Endothelial cell of hepatic sinusoid (primary cell): ENCODE measurements around the gene DECR2.
"Not testable (repeated sequence)": the region's sequence is repeated elsewhere in the genome, so short reads cannot be mapped to it uniquely, and the experiment has no call there.

Source experiments
- in situ Hi-C: cut with HindIII; loops from 2 replicates; pipeline ENCODE4 v1.10.0; 2017; ENCODE audit warnings: low sequenced_read_pairs

Gene DECR2

GRCh38 chr16:378821-379182, 22.9 kb upstream of the DECR2 start:
- in situ Hi-C loops: no loop called here

DNA sequence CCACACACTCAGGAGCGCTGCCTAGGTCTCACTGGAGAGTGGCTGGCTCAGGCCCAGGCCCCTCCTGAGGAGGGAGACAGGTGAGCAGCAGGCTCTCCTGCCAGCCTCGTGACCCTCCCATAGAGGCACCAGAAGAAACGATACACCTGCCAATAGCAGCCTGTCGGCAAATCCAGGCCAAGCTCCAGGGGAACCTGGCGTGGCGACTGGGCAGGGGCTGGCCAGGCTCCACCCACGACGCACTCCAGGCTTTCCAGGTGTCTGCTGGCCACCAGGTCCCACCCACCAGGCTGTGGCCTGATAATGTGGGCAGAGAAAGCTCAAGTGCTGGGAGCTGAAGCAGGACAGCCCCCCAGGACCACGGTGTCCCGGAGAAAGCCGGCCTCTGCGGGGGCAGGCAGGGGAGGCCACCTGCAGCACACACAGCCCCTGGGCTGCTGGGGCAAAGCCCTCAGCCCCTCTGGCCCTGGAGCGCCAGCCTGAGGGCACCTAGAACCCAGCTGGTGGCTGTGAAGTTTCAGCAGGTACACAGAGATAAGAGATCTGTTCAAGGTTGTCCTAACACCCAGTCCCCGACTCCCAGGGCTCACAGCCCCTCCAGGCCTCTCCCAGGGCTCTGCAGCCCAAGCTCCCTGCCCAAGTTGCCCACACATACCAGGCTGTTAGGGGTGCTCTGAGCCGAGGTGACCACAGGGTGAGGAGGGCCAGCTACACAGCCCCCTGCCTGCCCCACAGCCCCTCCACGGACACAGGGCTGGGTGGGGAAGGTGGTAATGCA, 22.3 kb upstream of the DECR2 start:
- in situ Hi-C loops: no loop called here

DNA sequence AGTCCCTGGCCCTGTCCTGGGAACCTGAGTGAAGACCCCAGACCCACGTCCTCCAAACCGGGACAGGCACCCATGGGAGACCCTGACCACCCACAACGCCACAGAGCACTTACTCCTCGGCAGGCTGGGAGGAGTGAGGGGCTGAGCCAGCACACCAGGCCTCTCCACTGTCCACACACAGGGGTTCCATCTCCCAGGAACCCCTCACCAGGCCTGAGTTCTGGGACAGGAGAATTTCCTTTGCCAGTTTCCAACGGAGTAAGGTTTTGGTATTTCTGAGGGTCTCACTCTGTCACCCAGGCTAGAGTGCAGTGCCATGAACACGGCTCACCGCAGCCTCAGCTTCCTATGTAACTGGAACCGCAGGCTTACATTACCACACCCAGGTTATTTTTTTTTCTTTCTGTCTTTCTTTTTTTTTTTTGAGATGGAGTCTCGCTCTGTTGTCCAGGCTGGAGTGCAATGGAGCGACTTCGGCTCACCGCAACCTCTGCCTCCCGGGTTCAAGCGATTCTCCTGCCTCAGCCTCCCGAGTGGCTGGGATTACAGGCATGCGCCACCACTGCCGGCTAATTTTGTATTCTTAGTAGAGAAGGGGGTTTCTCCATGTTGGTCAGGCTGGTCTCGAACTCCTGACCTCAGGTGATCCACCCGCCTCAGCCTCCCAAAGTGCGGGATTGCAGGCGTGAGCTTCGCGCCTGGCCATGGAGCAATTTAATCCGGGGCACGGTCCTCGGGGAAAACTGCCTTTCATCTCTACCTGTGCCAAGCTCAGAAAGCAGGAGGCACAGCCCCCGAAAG, 21.5 kb upstream of the DECR2 start:
- in situ Hi-C loops: no loop called here

- in situ Hi-C loops: no loop called here
Observed at GRCh38 chr16:380762-381011, 21.0 kb upstream of the DECR2 start.

DNA sequence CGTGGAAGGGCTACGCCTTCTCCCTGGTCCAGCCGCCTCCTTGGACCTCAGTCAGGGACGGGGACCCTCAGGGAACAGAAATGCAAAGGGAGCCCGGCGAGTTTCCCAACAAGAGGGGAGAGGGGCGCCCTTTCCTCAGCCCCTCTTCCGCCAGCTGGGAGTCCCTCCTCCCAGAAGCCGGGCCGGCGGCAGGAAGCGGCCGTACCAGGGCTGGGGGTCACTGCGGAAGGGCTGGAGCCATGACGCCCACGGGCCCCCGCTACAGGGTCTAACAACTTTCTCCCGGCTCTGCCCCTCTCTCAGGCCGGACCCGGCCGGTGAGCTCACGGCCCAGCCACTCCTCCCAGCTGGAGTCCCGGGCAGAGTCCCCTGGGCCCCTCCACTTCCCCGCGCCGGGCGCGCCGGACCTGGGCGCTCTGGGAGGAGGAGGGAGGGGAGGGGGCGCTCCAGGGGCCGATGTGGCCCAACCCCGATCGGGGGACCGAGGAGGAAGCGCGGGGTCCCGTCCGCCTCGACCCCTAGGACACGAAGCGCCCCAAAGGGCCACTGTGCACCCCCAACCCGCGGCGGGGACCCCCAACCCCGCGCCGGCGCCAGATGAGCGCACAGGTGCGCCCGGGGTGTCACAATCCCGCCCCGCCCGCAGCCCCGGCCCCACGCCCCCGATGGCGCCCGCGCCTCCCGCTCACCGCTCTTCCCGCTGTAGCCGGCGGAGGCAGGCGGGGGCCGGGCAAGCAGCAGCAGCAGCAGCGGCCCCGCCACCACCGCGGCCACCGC, 20.5 kb upstream of the DECR2 start:
- in situ Hi-C loops: no loop called here

- in situ Hi-C loops: no loop called here
Observed at GRCh38 chr16:381789-382717, 19.6 kb upstream of the DECR2 start, which contains the start of gene PGAP6. Gene PGAP6, minus strand, starts transcription at chr16:381978. Its CDS starts 157 bp downstream, at chr16:381821.

DNA sequence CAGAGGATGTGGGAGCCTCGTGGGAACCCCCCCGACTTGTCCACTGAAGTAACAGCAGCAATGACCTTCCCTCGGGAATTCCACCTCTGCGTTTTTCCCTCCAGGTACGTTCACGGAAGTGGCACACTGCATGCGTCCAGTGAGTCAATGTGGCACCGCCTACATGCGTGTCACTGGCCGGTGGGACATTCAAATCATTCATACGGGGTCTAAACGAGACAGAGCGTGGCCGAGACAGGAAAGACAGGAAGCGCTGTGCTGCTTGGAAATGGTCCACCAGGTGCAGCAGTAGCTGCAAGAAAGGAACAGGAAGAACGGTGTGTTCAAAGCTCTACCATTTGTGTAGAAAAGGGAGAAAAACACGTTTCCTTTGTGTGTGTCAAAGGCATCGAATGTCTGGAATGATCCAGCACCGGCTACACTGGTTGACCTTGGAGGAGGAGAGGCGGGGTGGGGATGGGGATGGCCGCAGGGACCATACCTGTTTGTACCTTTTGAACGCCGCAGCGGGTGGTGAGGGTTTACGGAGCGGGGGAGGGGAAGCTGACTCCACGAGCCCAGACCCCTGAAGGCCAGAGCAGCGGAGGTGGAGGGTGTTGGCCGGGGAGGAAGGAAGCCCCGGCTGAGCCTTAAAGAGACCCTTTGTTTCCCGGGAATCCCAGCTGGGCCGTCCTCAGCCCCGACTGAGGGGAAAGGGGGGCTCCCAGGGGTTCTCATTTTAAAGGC, 18.2 kb upstream of the DECR2 start:
- in situ Hi-C loops: no loop called here

GRCh38 chr16:386641-387156, 15.0 kb upstream of the DECR2 start:
- in situ Hi-C loops: no loop called here

GRCh38 chr16:387761-388666, 13.7 kb upstream of the DECR2 start:
- in situ Hi-C loops: not testable (repeated sequence)

DNA sequence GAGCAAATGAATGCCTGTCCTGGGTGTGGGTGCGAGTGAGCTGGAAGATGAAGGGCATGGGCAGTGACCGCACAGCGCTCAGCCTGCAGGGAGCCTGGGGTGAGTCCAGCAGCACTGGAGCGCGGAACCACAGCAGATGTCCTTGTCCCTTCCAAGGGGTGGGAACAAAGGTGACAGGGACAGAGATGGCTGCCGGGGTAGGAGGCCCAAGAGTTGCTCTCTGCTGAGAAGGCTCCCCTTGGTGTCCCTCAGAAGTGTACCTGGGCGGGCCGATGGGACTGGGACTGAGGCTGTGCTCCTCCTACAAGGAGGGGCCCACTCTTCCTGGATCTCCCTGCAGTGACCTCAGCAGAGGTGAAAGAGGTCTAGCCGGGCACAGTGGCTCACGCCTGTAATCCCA, 12.3 kb upstream of the DECR2 start:
- in situ Hi-C loops: no loop called here

- in situ Hi-C loops: no loop called here
Observed at GRCh38 chr16:391885-392335, 9.8 kb upstream of the DECR2 start.

DNA sequence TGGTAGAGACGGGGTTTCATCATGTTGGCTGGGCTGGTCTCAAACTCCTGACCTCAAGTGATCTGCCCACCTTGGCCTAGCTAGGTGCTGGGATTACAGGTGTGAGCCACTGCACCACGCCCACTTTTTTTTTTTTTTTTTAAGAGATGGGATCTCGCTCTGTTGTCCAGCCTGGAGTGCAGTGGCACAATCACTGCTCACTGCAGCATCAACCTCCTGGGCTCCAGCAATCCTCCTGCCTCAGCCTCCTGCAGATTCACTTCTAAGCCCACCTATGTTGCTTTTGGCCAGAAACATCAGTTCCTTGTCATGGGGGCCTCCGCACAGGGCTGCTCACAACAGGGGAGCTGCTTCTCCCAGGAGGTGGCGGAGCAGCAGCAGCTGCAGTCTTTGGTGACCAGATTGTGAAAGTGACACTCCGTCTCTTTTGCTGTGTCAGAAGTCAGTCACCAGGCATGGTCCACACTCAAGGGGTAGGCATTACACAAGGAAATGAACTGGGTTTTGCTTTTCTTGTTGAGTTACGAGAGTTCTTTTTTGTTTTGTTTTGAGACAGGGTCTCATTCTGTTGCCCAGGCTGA, 9.1 kb upstream of the DECR2 start:
- in situ Hi-C loops: no loop called here

DNA sequence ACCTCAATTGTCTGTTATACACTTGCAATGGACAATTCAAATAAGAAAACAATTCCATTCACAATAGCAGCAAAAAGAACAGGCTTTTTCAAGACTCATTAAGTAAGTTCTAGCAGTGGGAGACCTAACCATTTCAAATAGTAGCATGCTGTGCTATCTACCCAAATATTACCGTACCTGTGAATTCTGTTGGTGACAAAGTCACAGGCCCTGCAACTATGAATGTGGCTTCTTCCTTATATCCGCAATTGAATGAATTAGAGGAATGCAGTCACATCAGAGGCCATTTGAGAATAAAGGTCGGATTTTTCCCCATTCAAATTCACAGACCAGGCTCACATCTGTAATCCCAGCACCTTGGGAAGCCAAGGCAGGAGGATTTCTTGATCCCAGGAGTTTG, 5.5 kb upstream of the DECR2 start:
- in situ Hi-C loops: no loop called here

GRCh38 chr16:396605-397004, 5.1 kb upstream of the DECR2 start:
- in situ Hi-C loops: no loop called here

GRCh38 chr16:397135-397661, 4.5 kb upstream of the DECR2 start, which contains the start of gene NME4:
Gene NME4, plus strand, starts transcription at chr16:397199. Its CDS starts 24 bp downstream, at chr16:397223.
- in situ Hi-C loops: no loop called here

- in situ Hi-C loops: no loop called here
Observed at GRCh38 chr16:397736-398332, 3.9 kb upstream of the DECR2 start.

GRCh38 chr16:398561-399339, 2.9 kb upstream of the DECR2 start:
- in situ Hi-C loops: no loop called here
